DND-41 (cell line): ENCODE results near the gene SHOC1.

Experiments used
- EZH2 ChIP-seq: IDR thresholded peaks from 3 replicates; pipeline ENCODE4 v1.6.1; 2012; ENCODE audit warnings: borderline replicate concordance, low read depth, mild to moderate bottlenecking, moderate library complexity, low read length, inconsistent platforms; ENCODE audit not compliant: severe bottlenecking
- TF ChIP-seq, protein P1 (sequence below): IDR thresholded peaks from 2 replicates; pipeline ENCODE4 v1.5.1; 2012; ENCODE audit warnings: borderline replicate concordance, low read length, moderate library complexity, mild to moderate bottlenecking; ENCODE audit not compliant: poor library complexity, severe bottlenecking; ENCODE audit errors: extremely low read depth

DNA sequence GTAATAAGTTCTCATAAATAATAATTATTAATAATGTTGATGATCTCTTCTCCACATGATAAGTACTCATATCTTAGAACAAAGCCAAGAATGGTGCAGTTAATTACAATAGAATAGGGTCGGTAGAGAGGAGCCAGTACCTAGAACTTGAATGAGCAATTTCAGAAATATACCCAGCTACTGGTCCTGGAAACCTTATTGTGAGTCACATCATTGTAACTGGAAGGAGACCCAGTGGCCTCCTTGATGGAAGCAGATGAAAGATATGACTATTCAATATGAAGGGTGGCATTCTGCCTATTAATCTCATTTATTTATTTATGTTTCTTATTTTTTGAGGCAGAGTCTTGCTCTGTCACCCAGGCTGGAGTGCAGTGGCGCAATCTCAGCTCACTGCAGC lies 37.7 kb upstream of the SHOC1 start:
- TF ChIP-seq, protein P1, sequence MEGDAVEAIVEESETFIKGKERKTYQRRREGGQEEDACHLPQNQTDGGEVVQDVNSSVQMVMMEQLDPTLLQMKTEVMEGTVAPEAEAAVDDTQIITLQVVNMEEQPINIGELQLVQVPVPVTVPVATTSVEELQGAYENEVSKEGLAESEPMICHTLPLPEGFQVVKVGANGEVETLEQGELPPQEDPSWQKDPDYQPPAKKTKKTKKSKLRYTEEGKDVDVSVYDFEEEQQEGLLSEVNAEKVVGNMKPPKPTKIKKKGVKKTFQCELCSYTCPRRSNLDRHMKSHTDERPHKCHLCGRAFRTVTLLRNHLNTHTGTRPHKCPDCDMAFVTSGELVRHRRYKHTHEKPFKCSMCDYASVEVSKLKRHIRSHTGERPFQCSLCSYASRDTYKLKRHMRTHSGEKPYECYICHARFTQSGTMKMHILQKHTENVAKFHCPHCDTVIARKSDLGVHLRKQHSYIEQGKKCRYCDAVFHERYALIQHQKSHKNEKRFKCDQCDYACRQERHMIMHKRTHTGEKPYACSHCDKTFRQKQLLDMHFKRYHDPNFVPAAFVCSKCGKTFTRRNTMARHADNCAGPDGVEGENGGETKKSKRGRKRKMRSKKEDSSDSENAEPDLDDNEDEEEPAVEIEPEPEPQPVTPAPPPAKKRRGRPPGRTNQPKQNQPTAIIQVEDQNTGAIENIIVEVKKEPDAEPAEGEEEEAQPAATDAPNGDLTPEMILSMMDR = no peak
- TF ChIP-seq EZH2 = no peak
